Occipital lobe (tissue), 2 donors: ENCODE data around the gene RNF111. TPM values are rescaled to one million over a fixed set of nuclear protein-coding genes. Genes with fewer than 3 reads are reported as not detected.
"Not testable (repeated sequence)": the region's sequence is repeated elsewhere in the genome, so short reads cannot be mapped to it uniquely, and the experiment has no call there.

ENCODE experiments used
- DNase-seq: peaks from one replicate; lab custom pipeline; 2025; lab: John Stamatoyannopoulos, UW
- total RNA-seq: library from RNA; depleted of rRNA; stranded (reverse); fragments of >200 nt; gene quantifications from one replicate; pipeline ENCODE4 v1.2.3, GENCODE V29; 2014

RNF111 gene
- total RNA-seq, 1 donor from 2014 or later: 37.1 TPM

DNA sequence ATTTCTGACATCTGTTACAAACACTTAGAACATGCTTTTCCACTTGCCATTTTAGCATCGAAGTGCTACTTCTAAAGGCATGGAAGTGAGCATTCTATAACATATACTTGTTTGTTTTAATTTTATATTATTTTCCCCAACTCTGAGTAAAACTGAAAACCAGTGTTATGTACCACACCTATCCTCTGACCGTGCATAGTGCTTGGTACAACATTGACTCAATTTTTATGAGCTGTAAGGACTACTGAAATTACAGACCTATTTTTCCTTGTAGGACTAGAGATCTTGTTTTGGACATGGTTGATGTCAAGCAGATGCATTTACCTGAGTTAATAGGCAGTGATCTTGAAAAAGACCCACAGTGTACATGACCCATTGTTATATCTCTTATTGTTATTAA lies 66.0 kb downstream of the RNF111 start:
- DNase-seq: no peak

- no peak for DNase-seq
These were observed 71.7 kb downstream of the RNF111 start for GRCh38 chr15:59059076-59059597.

- DNase-seq: no peak
These were observed 72.9 kb downstream of the RNF111 start for GRCh38 chr15:59060348-59060747.

DNA sequence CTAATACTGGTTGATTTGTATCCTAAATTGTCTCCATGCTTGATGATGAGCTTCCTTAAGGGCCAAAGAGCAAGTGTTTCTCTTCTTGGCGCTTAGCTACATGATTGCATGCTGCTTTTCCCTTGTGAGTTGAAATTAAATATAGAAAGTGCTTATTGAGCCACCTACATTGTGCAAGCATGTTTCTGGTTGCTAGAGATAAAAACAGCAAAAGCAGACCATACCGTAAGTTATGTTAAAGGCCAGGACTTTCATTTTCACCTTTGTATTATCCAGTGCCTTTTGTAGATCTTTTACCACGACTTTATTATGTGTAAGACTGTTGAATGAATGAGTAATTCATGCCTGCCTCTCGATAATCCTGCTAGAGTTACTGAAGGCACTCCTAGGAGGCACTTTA lies 75.6 kb downstream of the RNF111 start:
- no peak for DNase-seq

GRCh38 chr15:59069430-59069829 lies 82.0 kb downstream of the RNF111 start:
- no peak for DNase-seq

GRCh38 chr15:59074607-59075006 lies 87.1 kb downstream of the RNF111 start:
- DNase-seq: no peak

DNA sequence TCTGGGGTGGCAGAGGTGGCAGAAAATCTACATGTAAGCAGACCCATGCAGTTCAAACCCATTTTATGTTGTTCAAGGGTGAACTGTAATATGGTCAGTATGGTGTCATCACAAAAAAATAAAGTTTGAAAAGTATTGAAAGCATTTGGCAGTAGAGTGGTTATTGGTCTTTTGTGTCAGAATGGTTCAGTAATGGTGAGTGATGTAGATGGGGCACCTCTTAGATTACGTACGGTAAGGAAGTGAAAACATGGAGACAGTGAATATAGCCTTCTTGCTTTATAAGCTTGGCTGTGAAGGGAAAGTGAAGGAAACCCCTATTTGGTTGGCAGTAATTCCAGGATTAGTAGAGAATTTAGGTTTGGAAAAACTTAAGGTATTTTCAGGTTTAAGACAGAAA lies 100.3 kb downstream of the RNF111 start:
- DNase-seq: no peak

DNA sequence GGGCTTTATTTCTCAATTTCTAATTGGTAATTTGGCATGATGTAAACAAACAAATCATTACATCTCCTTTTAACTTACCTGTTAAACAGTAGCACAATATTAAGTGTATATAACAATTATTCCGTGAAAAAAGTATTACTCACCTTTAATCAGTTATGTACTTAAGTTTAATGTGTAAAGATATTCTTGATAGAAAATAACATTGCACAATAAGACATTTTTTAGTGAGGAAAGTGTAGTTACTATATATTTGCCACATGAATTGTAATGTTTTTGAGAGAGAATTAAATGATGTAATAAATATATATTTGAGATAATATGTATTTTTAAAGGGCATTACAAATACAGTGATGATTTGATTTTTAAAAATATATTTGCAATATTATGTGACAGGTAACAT lies 106.6 kb downstream of the RNF111 start:
- no peak for DNase-seq

DNA sequence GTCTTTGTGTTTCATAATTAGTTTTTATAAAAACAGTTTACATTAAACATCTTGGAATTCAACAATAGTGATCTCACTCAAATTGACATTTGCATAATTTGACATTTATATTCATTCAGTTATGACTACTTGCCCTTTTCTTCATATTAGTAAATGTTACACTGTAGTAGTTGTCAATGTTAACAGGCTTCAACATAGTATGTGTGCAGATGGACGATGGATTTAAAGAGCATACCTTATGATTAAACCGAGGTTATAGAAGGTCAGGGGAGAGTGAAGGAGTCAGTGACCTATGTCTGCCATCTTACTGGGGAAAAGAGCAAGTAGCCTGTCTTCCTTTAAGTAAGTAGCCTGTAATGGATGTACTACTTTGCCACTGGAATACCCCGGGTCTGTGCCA lies 109.0 kb downstream of the RNF111 start:
- no peak for DNase-seq

GRCh38 chr15:59099162-59099685 lies 111.8 kb downstream of the RNF111 start:
- DNase-seq: no peak

- DNase-seq: peak; percentile 40
These were observed 117.1 kb downstream of the RNF111 start for GRCh38 chr15:59104602-59104911.

DNA sequence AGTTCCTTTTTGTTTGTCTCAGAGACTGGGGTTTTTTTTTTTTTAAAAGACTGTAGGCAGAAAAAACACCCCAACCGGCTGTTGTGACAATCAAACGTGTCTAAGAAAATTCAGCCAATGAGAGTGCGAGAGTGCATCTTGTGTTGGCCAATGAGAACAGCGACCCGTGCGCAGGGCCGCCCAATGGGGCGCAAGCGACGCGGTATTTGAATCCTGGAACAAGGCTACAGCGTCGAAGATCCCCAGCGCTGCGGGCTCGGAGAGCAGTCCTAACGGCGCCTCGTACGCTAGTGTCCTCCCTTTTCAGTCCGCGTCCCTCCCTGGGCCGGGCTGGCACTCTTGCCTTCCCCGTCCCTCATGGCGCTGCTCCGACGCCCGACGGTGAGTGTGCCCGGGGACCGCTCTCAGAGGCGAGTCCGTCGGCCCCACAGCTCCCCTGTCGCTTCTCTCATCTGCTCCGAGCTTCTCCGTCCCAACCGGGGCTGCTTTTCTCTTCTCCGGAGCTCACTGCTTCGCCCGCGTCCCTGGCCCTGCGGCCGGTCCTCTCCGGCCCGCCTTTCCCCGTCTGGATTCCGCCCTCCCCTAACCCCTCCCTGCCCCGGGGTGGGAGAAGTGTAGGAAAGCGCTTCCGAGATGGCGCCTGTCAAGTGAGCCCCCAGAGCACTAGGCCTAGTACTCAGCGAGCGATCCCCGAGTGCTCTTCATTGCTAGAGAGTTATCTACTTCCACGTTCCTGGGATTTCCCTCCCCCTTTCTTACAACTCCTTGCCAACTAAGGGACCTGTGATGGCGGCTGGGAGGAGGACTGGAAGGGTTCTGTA lies 117.7 kb downstream of the RNF111 start, which contains the start of gene CCNB2:
TSS of gene CCNB2 (plus strand) at position 235 of the 821 bp plus-strand sequence. CDS start at position 358, 123 bp downstream.
- DNase-seq: peak; percentile 77

DNA sequence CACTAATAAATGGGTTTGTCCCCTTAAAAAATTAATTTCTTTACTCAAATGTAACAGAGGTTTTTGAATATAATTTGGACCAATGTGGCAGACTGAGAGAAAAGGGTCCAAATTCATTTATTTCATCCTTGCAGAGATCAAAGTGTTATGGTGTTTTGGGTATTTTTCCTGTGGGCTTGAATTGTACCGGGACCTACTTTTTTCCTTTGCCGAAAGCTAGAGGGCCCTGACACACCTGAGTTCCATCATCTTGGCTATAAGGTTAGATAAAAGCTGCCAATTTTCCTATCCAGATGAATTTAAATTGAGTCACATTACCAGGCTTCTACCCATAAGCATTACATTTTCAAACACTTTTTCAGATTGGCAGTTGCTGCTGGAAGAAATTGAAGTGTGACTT lies 118.4 kb downstream of the RNF111 start:
- DNase-seq: no peak

DNA sequence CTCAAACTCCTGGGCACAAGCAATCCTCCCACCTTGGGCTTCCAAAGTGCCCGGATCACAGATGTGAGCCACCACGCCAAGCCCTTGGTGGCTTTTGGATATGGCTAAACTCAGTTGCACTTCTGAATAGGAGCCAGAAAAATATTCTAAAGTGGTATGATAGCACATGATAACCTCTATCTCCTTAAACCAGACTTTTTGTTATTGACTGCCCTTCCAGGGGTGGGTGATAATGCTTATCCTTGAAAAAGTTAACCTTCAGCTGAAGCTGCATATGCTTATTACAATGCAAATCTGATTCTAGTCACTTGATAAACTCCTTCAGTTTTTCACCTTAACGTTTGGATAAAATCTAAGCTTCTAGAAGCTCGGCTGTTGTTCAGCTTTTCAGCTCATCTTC lies 123.8 kb downstream of the RNF111 start:
- no peak for DNase-seq

DNA sequence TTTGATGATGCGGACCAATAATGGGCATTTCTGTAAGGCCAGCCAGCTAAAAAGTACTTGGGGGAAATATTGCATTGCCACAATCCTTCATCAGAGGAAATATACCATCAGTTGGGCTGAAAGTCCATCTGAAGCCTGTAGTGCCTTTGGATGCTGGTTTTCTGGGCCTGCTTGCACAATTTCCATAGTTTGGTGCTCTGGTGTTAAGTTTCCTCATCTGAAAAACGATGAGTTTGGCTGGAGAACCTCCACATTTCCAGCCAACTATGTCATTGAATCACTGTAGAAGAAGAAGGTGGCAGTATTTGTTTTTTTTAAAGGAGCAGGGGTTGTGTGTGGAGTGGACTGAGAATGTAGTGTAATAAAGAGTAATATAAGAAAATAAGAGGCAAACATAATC lies 127.6 kb downstream of the RNF111 start:
- DNase-seq: no peak

GRCh38 chr15:59116141-59116540 lies 128.7 kb downstream of the RNF111 start:
- DNase-seq: no peak

DNA sequence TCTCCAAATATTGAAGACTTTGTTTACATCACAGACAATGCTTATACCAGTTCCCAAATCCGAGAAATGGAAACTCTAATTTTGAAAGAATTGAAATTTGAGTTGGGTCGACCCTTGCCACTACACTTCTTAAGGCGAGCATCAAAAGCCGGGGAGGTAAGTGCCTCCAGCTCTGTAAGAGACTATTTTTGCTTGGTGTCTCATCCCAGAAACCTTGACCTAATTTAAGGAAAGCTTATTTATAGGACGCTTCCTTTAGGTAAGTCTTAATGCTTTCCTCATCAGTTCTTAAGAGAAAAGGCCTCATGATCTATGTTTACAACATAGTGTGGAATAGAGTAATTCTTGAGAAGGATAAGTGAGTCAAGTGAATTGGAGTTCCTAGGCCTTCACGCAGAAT lies 129.3 kb downstream of the RNF111 start:
- DNase-seq: no peak

GRCh38 chr15:59119625-59120024 lies 132.2 kb downstream of the RNF111 start:
- DNase-seq: no peak

- no peak for DNase-seq
These were observed 133.5 kb downstream of the RNF111 start for GRCh38 chr15:59120937-59121336.

DNA sequence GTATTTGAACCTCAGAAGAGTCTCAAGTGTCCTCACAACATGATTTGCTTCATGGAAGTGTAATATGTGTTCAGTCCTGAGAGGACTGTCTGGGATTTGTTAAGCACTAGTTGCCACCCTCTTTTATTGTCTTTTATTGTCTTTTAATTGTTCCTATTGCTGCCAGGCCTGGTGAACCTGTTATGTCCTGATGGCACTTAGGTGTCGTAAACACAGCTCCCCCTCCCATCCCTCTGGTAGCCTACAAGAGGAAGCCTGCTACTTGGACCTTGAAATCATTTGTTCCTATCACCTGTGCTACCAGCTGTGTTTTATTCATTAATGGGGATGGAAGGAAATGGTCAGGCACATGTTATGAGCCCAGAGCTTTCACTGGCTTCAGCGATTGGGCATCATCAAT lies 136.8 kb downstream of the RNF111 start:
- DNase-seq: no peak

GRCh38 chr15:59125683-59126082 lies 138.2 kb downstream of the RNF111 start:
- DNase-seq: not testable (repeated sequence)

DNA sequence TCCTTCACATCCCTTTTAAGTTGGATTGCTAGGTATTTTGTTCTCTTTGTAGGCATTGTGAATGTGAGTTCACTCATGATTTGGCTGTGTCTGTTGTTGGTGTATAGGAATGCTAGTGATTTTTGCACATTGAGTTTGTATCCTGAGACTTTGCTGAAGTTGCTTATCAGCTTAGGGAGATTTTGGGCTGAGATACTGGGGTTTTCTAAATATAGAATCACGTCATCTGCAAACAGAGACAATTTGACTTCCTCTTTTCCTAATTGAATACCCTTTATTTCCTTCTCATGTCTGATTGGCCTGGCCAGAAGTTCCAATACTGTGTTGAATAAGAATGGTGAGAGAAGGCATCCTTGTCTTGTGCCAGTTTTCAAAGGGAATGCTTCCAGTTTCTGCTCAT lies 139.8 kb downstream of the RNF111 start:
- DNase-seq: not testable (repeated sequence)

- no peak for DNase-seq
These were observed 144.0 kb downstream of the RNF111 start for GRCh38 chr15:59131456-59131855.
